Fibroblast of lung (primary cell): ENCODE data around the gene CPNE8.

Experiments used
- EZH2 ChIP-seq: IDR thresholded peaks from 2 replicates; pipeline ENCODE4 v1.5.1; 2012; ENCODE audit warnings: low read length, control low read depth, mild to moderate bottlenecking; ENCODE audit errors: missing control alignments
- TF ChIP-seq, protein P1 (sequence below), 2 donors: IDR thresholded peaks in 1 of 2; conservative IDR thresholded peaks in 1 of 2; 1 replicate in 1 of 2; 2 replicates in 1 of 2; pipeline ENCODE4 v1.5.1; 2011 to 2012; ENCODE audit warnings: low read length in 2 of 2, control low read depth in 1 of 2, inconsistent platforms in 1 of 2, low read depth in 1 of 2, mild to moderate bottlenecking in 1 of 2

- TF ChIP-seq EZH2: no peak
- TF ChIP-seq, protein P1, sequence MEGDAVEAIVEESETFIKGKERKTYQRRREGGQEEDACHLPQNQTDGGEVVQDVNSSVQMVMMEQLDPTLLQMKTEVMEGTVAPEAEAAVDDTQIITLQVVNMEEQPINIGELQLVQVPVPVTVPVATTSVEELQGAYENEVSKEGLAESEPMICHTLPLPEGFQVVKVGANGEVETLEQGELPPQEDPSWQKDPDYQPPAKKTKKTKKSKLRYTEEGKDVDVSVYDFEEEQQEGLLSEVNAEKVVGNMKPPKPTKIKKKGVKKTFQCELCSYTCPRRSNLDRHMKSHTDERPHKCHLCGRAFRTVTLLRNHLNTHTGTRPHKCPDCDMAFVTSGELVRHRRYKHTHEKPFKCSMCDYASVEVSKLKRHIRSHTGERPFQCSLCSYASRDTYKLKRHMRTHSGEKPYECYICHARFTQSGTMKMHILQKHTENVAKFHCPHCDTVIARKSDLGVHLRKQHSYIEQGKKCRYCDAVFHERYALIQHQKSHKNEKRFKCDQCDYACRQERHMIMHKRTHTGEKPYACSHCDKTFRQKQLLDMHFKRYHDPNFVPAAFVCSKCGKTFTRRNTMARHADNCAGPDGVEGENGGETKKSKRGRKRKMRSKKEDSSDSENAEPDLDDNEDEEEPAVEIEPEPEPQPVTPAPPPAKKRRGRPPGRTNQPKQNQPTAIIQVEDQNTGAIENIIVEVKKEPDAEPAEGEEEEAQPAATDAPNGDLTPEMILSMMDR (conservative IDR thresholded peaks at IDR 0.05 in 1 of 2, IDR thresholded peaks at IDR 0.05 in 1 of 2; ENCODE audit: low read depth in 1 of 2, low read length in 2 of 2): no peak
Measured at GRCh38 chr12:38949363-38949762, 44.0 kb upstream of the CPNE8 start.
